HCT116 (cell line): ENCODE measurements around the gene TEX11. TPM values are rescaled to one million over a fixed set of nuclear protein-coding genes. Genes with fewer than 3 reads are reported as not detected.

Experiments used
- ATAC-seq: fragments of 200-7000 bp; cut with Tn5 transposase; 2 replicates; pipeline ENCODE4 v1.9.1; 2020; ENCODE audit warnings: mild to moderate bottlenecking, moderate library complexity
- BruUV-seq: library from RNA; stranded (reverse); fragments of 400-500 nt; replicated peaks from 2 replicates; lab custom pipeline; 2021; lab: Mats Ljungman, UMichigan
- CTCF ChIA-PET: fragments of 300-600 bp; sonication (Branson Sonifier 250); formaldehyde crosslinking; loops from one replicate; lab custom pipeline; 2021; ENCODE audit warnings: antibody characterized with exemption; lab: Charles Lee
- POLR2A ChIA-PET: fragments of 300-600, 350-600 bp; sonication (Branson Sonifier 250); formaldehyde crosslinking; loops from one replicate; lab custom pipeline; 2021; ENCODE audit warnings: antibody characterized with exemption; lab: Charles Lee
- RAD21 ChIA-PET, 2 experiments: fragments of 300-600 bp; sonication (Branson Sonifier 250); formaldehyde crosslinking; loops; one replicate each; lab custom pipeline; 2023; ENCODE audit warnings: low total read pairs in 2 of 2; ENCODE audit not compliant: uncharacterized antibody in 2 of 2, unreplicated experiment in 2 of 2, low non-redundant PET in 1 of 2; lab: Charles Lee
- DNase-seq: peaks from one replicate; pipeline ENCODE4 v3.0.0-alpha.2; 2010; ENCODE audit warnings: low read depth, low spot score
- H2AFZ ChIP-seq: fragments of 200-600 bp; shearing (Covaris generic), sonication (generic); 2 replicates; pipeline ENCODE4 v1.6.1; 2017; ENCODE audit warnings: low read depth, mixed run types, mixed read lengths, antibody characterized with exemption, low read length; ENCODE audit not compliant: poor library complexity, severe bottlenecking
- H3K27ac ChIP-seq: 2 replicates; pipeline ENCODE4 v1.5.1; 2012; ENCODE audit warnings: low read depth, low read length
- H3K27me3 ChIP-seq: fragments of 200-600 bp; sonication (generic); 2 replicates; pipeline ENCODE4 v1.6.1; 2016; ENCODE audit warnings: mixed run types, low read length, mixed read lengths; ENCODE audit not compliant: insufficient read depth
- H3K36me3 ChIP-seq, 2 experiments: fragments of 200-500 bp in 1 of 2; fragments of 200-600 bp in 1 of 2; sonication (Bioruptor generic) in 1 of 2; sonication (generic) in 1 of 2; 2 replicates each; pipeline versions ENCODE4 v1.5.1 to v1.6.1; 2014 to 2016; ENCODE audit warnings: low read length in 2 of 2, inconsistent platforms in 1 of 2, mixed read lengths in 1 of 2, mixed run types in 1 of 2; ENCODE audit not compliant: insufficient read depth in 2 of 2, control insufficient read depth in 1 of 2
- H3K4me1 ChIP-seq, 2 experiments: fragments of 200-600 bp in 1 of 2; sonication (generic) in 1 of 2; 2 replicates each; pipeline versions ENCODE4 v1.5.1 to v1.6.1; 2012 to 2017; ENCODE audit warnings: low read length in 2 of 2, inconsistent platforms in 1 of 2, mild to moderate bottlenecking in 1 of 2, mixed read lengths in 1 of 2, mixed run types in 1 of 2, moderate library complexity in 1 of 2; ENCODE audit not compliant: insufficient read depth in 2 of 2, control insufficient read depth in 1 of 2
- H3K4me2 ChIP-seq: fragments of 200-600 bp; sonication (generic); 2 replicates; pipeline ENCODE4 v1.6.1; 2017; ENCODE audit warnings: mixed run types, low read length, mixed read lengths
- H3K4me3 ChIP-seq, 2 experiments: fragments of 200-600 bp in 1 of 2; sonication (generic) in 1 of 2; replicated peaks in 1 of 2; 2 replicates each; pipeline ENCODE4 v1.5.1; 2011 to 2016; ENCODE audit warnings: low read length in 2 of 2, control low read depth in 1 of 2, low read depth in 1 of 2, mild to moderate bottlenecking in 1 of 2, mixed read lengths in 1 of 2, mixed run types in 1 of 2
- H3K79me2 ChIP-seq: fragments of 200-600 bp; sonication (generic); 2 replicates; pipeline ENCODE4 v1.6.1; 2017; ENCODE audit warnings: mild to moderate bottlenecking, mixed run types, low read length, moderate library complexity, mixed read lengths; ENCODE audit not compliant: insufficient read depth
- H3K9ac ChIP-seq: fragments of 200-600 bp; sonication (generic); 2 replicates; pipeline ENCODE4 v1.6.1; 2016; ENCODE audit warnings: low read length, mixed read lengths
- H3K9me2 ChIP-seq: fragments of 200-600 bp; sonication (generic), shearing (Covaris generic); 2 replicates; pipeline ENCODE4 v1.6.1; 2017; ENCODE audit warnings: mixed run types, mild to moderate bottlenecking, moderate library complexity; ENCODE audit not compliant: insufficient read depth
- H3K9me3 ChIP-seq, 2 experiments: fragments of 200-500 bp in 1 of 2; fragments of 200-600 bp in 1 of 2; sonication (Bioruptor generic) in 1 of 2; sonication (generic) in 1 of 2; 2 replicates each; pipeline ENCODE4 v1.6.1; 2014 to 2017; ENCODE audit warnings: low read length in 2 of 2, mixed read lengths in 2 of 2, inconsistent platforms in 1 of 2, low read depth in 1 of 2, mild to moderate bottlenecking in 1 of 2, mixed run types in 1 of 2, moderate library complexity in 1 of 2; ENCODE audit not compliant: control insufficient read depth in 1 of 2, insufficient read depth in 1 of 2
- H4K20me1 ChIP-seq: fragments of 200-600 bp; sonication (generic), shearing (Covaris generic); 2 replicates; pipeline ENCODE4 v1.6.1; 2017; ENCODE audit warnings: mixed run types, mild to moderate bottlenecking, moderate library complexity; ENCODE audit not compliant: insufficient read depth
- FOSL1 ChIP-seq: IDR thresholded peaks from 2 replicates; pipeline ENCODE4 v1.6.1; 2012; ENCODE audit warnings: low read depth
- JUND ChIP-seq: IDR thresholded peaks from 2 replicates; pipeline ENCODE4 v1.6.1; 2012
- REST ChIP-seq: IDR thresholded peaks from 2 replicates; pipeline ENCODE4 v1.6.1; 2012; ENCODE audit warnings: low read depth
- intact Hi-C: fragments of 100-400 bp; cut with micrococcal nuclease; formaldehyde crosslinking; loops from 2 replicates; pipeline ENCODE4 v1.10.0; 2022
- total RNA-seq: library from RNA; stranded (reverse); gene quantifications from one replicate; pipeline ENCODE4 v1.2.1, GENCODE V29; 2021; ENCODE audit not compliant: unreplicated experiment

TEX11 gene
- total RNA-seq, 1 experiment from 2014 or later = 0.10 TPM

GRCh38 chrX:70479247-70479921, 429.1 kb downstream of the TEX11 start:
- Histone ChIP-seq H3K27me3 (no peaks in the 10 kb centered on the region), H3K4me1 (peaks cover 72 to 92% of the 10 kb centered on the region in 2 experiments), H3K9me3 (no peaks in the 10 kb centered on the region), H3K9me2 (no peaks in the 10 kb centered on the region), H3K4me3 (peak overlapping the region in 1 of 2 experiments; percentile 26; a peak in 2 of 4 replicates), H3K9ac (peak overlapping the region; percentile 35), H4K20me1 (no peaks in the 10 kb centered on the region), H3K4me2 (peak overlapping the region; percentile 75), H3K27ac (no peak overlapping the region; the same call in 1 of the 2 replicates), H3K36me3 (no peaks in the 10 kb centered on the region), H3K79me2 (peaks cover 16% of the 10 kb centered on the region), H2AFZ (no peak overlapping the region)
- ATAC-seq (no peak), DNase-seq (no peak)
- intact Hi-C loops = no loop called here
- ChIA-PET CTCF (no interaction called here), RAD21 (no interaction called here), POLR2A (no interaction called here)
- no TSS peak for BruUV-seq
- TF ChIP-seq FOSL1 (peak; percentile 45; the same call in 1 of the 2 replicates), REST (no peak), JUND (peak; percentile 33; the same call in 1 of the 2 replicates)

Other genes with a start within 250 kb of the TEX11 start
- not detected for gene SLC7A3, start 22.4 kb upstream of the TEX11 start, total RNA-seq
- 43.7 TPM for gene SNX12, start 159.6 kb upstream of the TEX11 start, total RNA-seq
- 14.7 TPM for gene FOXO4, start 187.1 kb upstream of the TEX11 start, total RNA-seq
- gene CXorf65, start 198.0 kb upstream of the TEX11 start, total RNA-seq = not detected
- gene IL2RG, start 202.9 kb upstream of the TEX11 start, total RNA-seq = 0.64 TPM
- 32.8 TPM for gene MED12, start 209.9 kb upstream of the TEX11 start, total RNA-seq
- gene NLGN3, start 236.1 kb upstream of the TEX11 start, total RNA-seq = 1.4 TPM